Measurements from ENCODE around the gene ZNF248.
"Not testable (repeated sequence)": the region's sequence is repeated elsewhere in the genome, so short reads cannot be mapped to it uniquely, and the experiment has no call there.

ZNF248 gene

DNA sequence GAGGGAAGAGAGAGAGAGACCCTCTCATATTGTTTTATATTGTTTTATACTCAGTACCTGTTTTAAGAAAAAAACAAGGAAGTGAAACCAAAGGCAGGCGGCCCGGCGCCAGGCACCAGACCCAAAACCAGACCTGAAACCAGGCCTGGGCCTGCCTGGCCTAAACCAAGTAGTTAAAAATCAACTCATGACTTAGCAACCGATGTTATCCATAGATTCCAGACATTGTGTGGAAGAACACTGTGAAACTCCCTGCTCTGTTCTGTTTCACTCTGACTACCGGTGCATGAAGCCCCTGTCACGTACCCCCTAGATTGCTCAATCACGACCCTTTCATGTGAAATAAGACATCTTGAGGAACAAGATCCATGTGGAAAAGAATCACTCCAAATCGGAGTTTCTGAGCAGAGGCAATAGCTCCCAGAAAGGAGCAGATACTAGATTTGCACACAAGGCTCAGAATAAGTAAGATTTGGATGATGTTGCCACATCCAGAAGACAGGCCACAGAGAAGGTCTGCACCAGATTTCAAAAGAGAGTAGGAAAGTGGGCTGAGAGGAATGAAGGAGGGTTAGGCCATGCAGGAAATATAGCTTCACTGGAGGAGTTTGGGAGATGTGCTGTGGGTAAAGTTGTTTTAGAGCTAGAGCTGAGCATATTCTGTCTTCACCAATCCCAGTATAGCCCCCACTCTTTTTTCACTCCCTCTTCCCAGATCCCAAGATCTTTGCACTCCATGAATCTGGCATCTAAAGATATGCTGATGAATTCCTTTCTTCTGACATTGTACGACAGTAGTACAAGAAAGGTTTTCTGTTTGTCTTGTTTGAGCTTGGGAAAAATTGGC lies 8.8 kb upstream of the ZNF248 start:
- Histone ChIP-seq H3K36me3 (ENCODE audit: control insufficient read depth, insufficient read depth, low read length) (no peaks in the 10 kb centered on the region), H3K27me3 (replicated peaks; ENCODE audit: control insufficient read depth, insufficient read depth, low read length) (no peaks in the 10 kb centered on the region), H3K4me3 (replicated peaks; ENCODE audit: low read depth, low read length) (no peak overlapping the region)
- no peak for DNase-seq (ENCODE audit: extremely low read depth, insufficient read length)
- TF ChIP-seq, protein P1, sequence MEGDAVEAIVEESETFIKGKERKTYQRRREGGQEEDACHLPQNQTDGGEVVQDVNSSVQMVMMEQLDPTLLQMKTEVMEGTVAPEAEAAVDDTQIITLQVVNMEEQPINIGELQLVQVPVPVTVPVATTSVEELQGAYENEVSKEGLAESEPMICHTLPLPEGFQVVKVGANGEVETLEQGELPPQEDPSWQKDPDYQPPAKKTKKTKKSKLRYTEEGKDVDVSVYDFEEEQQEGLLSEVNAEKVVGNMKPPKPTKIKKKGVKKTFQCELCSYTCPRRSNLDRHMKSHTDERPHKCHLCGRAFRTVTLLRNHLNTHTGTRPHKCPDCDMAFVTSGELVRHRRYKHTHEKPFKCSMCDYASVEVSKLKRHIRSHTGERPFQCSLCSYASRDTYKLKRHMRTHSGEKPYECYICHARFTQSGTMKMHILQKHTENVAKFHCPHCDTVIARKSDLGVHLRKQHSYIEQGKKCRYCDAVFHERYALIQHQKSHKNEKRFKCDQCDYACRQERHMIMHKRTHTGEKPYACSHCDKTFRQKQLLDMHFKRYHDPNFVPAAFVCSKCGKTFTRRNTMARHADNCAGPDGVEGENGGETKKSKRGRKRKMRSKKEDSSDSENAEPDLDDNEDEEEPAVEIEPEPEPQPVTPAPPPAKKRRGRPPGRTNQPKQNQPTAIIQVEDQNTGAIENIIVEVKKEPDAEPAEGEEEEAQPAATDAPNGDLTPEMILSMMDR (IDR thresholded peaks at IDR 0.05; ENCODE audit: insufficient read depth, low read length, poor library complexity, severe bottlenecking) = no peak

DNA sequence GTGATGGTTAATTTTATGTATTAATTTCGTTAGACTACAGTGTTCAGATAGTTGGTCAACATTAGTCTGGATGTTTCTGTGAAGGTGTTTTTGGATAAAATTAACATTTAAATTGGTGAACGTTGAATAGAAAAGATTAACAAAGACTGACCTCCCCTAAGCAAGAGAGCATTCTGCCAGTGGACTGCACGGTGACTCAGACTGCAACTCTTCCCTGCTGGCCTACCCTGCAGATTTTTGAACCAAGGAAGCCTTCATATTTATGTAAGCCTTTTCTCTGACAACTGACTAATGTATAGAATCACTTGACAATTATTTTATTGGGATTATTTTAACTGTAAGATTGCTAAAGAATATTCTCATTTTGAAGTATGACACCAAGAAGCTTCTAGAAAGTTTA lies 7.9 kb upstream of the ZNF248 start:
- no peaks in the 10 kb centered on the region for H3K27me3 ChIP-seq (replicated peaks; ENCODE audit: control insufficient read depth, insufficient read depth, low read length)
- DNase-seq (ENCODE audit: extremely low read depth, insufficient read length) = no peak
- H3K4me3 ChIP-seq (replicated peaks; ENCODE audit: low read depth, low read length) = no peak overlapping the region
- TF ChIP-seq, protein P1 (IDR thresholded peaks at IDR 0.05; ENCODE audit: insufficient read depth, low read length, poor library complexity, severe bottlenecking) = no peak
- no peaks in the 10 kb centered on the region for H3K36me3 ChIP-seq (ENCODE audit: control insufficient read depth, insufficient read depth, low read length)

DNA sequence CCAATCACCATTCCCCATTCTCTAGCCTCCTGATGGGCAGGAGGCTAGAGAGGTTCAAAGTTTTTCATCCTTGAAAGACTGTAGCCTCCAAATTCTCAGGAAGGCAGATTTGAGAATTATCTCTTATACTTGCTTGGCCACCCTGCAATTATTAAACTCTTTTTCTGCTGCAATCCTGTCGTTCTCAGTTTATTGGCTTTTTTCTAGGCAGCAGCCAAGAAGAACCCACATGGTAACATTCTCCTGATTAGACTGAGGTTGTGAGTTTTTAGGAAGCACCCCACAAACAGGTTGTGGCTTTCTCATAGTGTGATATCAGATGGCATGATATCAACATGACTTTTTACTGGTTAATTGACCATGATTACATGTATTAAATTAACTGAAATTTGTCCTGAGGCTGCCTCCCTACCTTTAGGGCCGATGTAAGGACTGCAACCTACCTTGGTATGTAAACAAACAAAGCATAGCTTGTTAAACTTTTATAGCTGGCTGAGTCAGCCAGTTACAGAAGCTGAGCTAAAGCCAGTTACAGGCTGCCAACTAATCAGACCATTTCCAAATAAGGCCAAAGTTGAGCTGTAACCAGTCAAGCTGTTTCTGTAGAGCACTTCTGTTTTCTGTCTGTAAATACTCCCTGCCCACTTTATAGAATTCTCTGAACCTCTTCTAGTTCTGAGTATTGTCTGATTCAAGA lies 3.2 kb upstream of the ZNF248 start:
- H3K4me3 ChIP-seq (replicated peaks; ENCODE audit: low read depth, low read length) = no peak overlapping the region
- TF ChIP-seq, protein P1 (IDR thresholded peaks at IDR 0.05; ENCODE audit: insufficient read depth, low read length, poor library complexity, severe bottlenecking) = no peak
- DNase-seq (ENCODE audit: extremely low read depth, insufficient read length) = no peak

DNA sequence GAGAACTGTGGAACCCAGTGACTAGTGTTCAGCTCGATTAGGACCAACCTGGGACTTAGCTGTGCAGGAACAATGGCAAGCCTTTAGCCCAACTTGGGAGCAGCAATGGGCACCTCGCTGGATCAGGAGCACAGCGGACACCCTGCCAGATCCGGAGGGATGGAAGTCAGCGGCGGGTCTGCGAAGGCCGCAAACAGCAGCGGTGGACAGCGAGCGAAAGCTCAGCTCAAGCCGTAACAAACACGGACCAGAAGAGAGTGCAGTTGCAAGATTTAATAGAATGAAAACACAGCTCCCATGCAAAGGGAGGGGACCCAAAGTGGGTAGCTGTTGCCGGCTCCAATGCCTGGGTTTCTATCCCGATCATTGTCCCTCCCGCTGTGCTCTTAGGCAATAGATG lies 1.9 kb upstream of the ZNF248 start:
- H3K27me3 ChIP-seq (replicated peaks; ENCODE audit: control insufficient read depth, insufficient read depth, low read length); H3K36me3 ChIP-seq (ENCODE audit: control insufficient read depth, insufficient read depth, low read length); DNase-seq (ENCODE audit: extremely low read depth, insufficient read length); H3K4me3 ChIP-seq (replicated peaks; ENCODE audit: low read depth, low read length): not testable (repeated sequence)

More for the DNA sequence above, 3.2 kb upstream of the ZNF248 start:
- no peaks in the 10 kb centered on the region for H3K36me3 ChIP-seq (ENCODE audit: control insufficient read depth, insufficient read depth, low read length)
- no peaks in the 10 kb centered on the region for H3K27me3 ChIP-seq (replicated peaks; ENCODE audit: control insufficient read depth, insufficient read depth, low read length)

DNA sequence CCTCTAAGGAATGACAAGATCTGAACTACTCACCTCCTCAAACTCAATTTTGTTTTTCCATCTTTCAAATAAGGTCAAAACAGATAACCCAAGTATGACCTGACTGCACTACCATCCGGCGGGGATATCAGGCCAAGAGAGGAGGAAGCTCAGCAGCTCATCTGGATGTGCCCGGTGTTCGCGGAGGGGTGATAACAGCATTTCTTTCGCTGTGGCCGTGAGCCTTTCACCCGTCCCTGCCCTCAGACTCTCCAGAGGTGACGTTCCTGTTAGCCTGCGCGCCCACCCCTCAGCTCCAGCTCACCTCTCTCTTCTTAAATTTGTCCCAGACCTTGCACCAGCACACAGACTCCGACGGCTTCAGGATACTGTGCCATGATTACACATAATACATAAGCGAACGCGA lies 526 bp downstream of the ZNF248 start:
- H3K36me3 ChIP-seq (ENCODE audit: control insufficient read depth, insufficient read depth, low read length) = no peaks in the 10 kb centered on the region
- peak overlapping the region; percentile 90 for H3K4me3 ChIP-seq (replicated peaks; ENCODE audit: low read depth, low read length)
- TF ChIP-seq, protein P1 (IDR thresholded peaks at IDR 0.05; ENCODE audit: insufficient read depth, low read length, poor library complexity, severe bottlenecking) = no peak
- no peak for DNase-seq (ENCODE audit: extremely low read depth, insufficient read length)
- no peaks in the 10 kb centered on the region for H3K27me3 ChIP-seq (replicated peaks; ENCODE audit: control insufficient read depth, insufficient read depth, low read length)

DNA sequence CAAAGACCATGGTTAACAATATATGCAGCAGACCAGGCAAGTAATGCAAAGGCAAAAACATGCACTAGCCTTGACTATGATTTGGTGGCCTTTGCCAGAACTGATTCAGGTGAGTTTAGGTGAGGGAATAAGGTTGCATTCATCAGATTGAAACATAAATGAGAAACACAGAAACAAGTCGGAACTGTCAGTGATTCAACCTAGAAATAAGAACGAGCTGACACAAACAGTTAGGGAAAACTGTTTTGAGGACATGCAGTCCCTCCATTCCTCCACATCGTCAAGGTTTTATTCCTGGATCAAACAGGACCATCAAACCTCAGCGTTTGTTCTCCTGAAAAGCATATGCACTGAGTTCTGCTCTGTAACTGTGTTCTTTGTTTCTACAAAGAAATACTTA lies 1.8 kb downstream of the ZNF248 start:
- Histone ChIP-seq H3K36me3 (ENCODE audit: control insufficient read depth, insufficient read depth, low read length) (no peaks in the 10 kb centered on the region), H3K4me3 (replicated peaks; ENCODE audit: low read depth, low read length) (no peak overlapping the region; the same call in 1 of the 2 replicates), H3K27me3 (replicated peaks; ENCODE audit: control insufficient read depth, insufficient read depth, low read length) (no peaks in the 10 kb centered on the region)
- TF ChIP-seq, protein P1 (IDR thresholded peaks at IDR 0.05; ENCODE audit: insufficient read depth, low read length, poor library complexity, severe bottlenecking) = no peak
- DNase-seq (ENCODE audit: extremely low read depth, insufficient read length) = no peak

Measured in GM06990 (cell line).